BJ (cell line): Measurements from ENCODE around the gene SLC34A1. TPM values are rescaled to one million over a fixed set of nuclear protein-coding genes. Genes with fewer than 3 reads are reported as not detected.
A peak's percentile ranks its signal among the peaks of the same experiment; 100 is the strongest.

Experiments
- CTCF ChIA-PET: fragments of 350-600 bp; formaldehyde crosslinking; extraction: SDS; loops from one replicate; lab custom pipeline; 2021; ENCODE audit warnings: antibody characterized with exemption, inconsistent platforms; lab: Yijun Ruan, JAX
- POLR2A ChIA-PET: fragments of 300-600 bp; sonication (Branson Sonifier 250); formaldehyde crosslinking; extraction: SDS; loops from one replicate; lab custom pipeline; 2021; ENCODE audit warnings: antibody characterized with exemption; lab: Charles Lee
- DNase-seq: peaks from one replicate; pipeline ENCODE4 v3.0.0-alpha.2; 2011; ENCODE audit warnings: low read depth
- H3K27me3 ChIP-seq: 2 replicates; pipeline ENCODE4 v1.6.0; 2011; ENCODE audit warnings: low read length; ENCODE audit not compliant: control insufficient read depth, insufficient read depth
- H3K36me3 ChIP-seq: 2 replicates; pipeline ENCODE4 v1.5.1; 2011; ENCODE audit warnings: low read length; ENCODE audit not compliant: control insufficient read depth, insufficient read depth
- H3K4me3 ChIP-seq: 2 replicates; pipeline ENCODE4 v1.5.1; 2011; ENCODE audit warnings: low read depth, mild to moderate bottlenecking, control low read depth, low read length
- CTCF ChIP-seq: IDR thresholded peaks from 2 replicates; pipeline ENCODE4 v1.5.1; 2011; ENCODE audit warnings: low read depth, mild to moderate bottlenecking, control low read depth, inconsistent platforms, low read length, moderate library complexity; ENCODE audit not compliant: insufficient read depth
- polyA plus RNA-seq: library from polyadenylated mRNA; depleted of rRNA; stranded (reverse); fragments of >200 nt; gene quantifications from 2 replicates; pipeline ENCODE4 v1.2.3, GENCODE V29; 2011

The SLC34A1 gene
- polyA plus RNA-seq, 1 experiment = not detected

GRCh38 chr5:177364159-177364962 lies 19.9 kb upstream of the SLC34A1 start:
- TF ChIP-seq CTCF = no peak
- CTCF ChIA-PET = interaction anchor here (0.6 to 3.0 kb wide), 3 partner anchors 19 to 26 kb away, joined by 3 to 12 read pairs (median 3); no protein-coding TSS in a partner anchor
- Histone ChIP-seq H3K36me3 (no peaks in the 10 kb centered on the region), H3K4me3 (no peak overlapping the region), H3K27me3 (no peaks in the 10 kb centered on the region; the same call in 1 of the 2 replicates)
- no peak for DNase-seq
- POLR2A ChIA-PET = no interaction called here

- Histone ChIP-seq H3K4me3 (no peak overlapping the region; the same call in 1 of the 2 replicates), H3K36me3 (no peaks in the 10 kb centered on the region), H3K27me3 (no peaks in the 10 kb centered on the region; the same call in 1 of the 2 replicates)
- TF ChIP-seq CTCF = no peak
- DNase-seq = no peak
- POLR2A ChIA-PET = no interaction called here
- CTCF ChIA-PET = interaction anchor here (1.0 to 3.0 kb wide), 9 partner anchors 8 to 57 kb away, joined by 3 to 12 read pairs (median 4); partner anchors contain the start of genes LMAN2 and RGS14
These were observed 18.2 kb upstream of the SLC34A1 start for GRCh38 chr5:177365845-177366527.

DNA sequence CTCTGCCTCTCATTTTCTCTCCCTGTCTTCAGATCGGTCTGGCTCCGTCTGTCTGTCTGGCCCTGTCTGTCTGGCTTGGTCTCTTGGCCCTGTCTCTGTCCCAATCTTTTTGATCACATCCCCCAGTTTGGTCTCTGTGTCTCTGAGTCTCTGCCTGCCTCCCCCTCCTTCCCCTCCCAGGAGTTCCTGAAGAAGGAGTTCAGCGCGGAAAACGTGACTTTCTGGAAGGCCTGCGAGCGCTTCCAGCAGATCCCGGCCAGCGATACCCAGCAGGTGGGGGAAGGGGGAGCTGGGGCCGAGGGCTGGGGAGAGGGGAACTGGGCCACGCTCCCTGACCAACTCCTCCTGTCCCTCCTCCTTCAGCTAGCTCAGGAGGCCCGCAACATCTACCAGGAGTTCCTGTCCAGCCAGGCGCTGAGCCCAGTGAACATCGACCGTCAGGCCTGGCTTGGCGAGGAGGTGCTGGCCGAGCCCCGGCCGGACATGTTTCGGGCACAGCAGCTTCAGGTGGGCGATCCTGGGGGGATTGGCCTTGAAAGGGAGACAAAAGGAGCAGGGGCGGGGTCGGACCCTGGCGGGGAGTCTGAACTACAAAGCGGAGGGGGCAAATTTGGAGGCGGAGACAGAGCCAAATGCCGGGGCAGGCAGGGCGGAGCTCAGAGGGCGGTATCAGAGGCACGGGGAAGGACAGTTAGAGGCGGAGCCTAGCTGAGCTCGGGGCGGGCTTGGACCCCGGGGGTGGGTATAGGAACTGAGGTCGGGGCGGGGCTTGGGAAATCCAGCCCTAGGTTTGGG lies 17.5 kb upstream of the SLC34A1 start:
- peak; percentile 34 for DNase-seq
- ChIA-PET CTCF (interaction anchor here (0.6 to 2.5 kb wide), 13 partner anchors 9 to 707 kb away, joined by 3 to 8 read pairs (median 3); partner anchors contain the start of genes LMAN2 and RGS14), POLR2A (no interaction called here)
- H3K27me3 ChIP-seq = no peaks in the 10 kb centered on the region; the same call in 1 of the 2 replicates
- TF ChIP-seq CTCF = no peak
- peak overlapping the region; percentile 48 for H3K4me3 ChIP-seq
- H3K36me3 ChIP-seq = no peaks in the 10 kb centered on the region

GRCh38 chr5:177367323-177367848 lies 16.8 kb upstream of the SLC34A1 start:
- Histone ChIP-seq H3K36me3 (no peaks in the 10 kb centered on the region), H3K4me3 (peak overlapping the region; percentile 48), H3K27me3 (no peaks in the 10 kb centered on the region; the same call in 1 of the 2 replicates)
- DNase-seq = no peak
- peak; percentile 35 for TF ChIP-seq CTCF
- ChIA-PET POLR2A (no interaction called here), CTCF (interaction anchor here (0.6 to 2.5 kb wide), 10 partner anchors 12 to 707 kb away, joined by 3 to 8 read pairs (median 4); partner anchors contain the start of gene LMAN2)
